Measurements from ENCODE around the gene SLC25A1.

Gene SLC25A1

DNA sequence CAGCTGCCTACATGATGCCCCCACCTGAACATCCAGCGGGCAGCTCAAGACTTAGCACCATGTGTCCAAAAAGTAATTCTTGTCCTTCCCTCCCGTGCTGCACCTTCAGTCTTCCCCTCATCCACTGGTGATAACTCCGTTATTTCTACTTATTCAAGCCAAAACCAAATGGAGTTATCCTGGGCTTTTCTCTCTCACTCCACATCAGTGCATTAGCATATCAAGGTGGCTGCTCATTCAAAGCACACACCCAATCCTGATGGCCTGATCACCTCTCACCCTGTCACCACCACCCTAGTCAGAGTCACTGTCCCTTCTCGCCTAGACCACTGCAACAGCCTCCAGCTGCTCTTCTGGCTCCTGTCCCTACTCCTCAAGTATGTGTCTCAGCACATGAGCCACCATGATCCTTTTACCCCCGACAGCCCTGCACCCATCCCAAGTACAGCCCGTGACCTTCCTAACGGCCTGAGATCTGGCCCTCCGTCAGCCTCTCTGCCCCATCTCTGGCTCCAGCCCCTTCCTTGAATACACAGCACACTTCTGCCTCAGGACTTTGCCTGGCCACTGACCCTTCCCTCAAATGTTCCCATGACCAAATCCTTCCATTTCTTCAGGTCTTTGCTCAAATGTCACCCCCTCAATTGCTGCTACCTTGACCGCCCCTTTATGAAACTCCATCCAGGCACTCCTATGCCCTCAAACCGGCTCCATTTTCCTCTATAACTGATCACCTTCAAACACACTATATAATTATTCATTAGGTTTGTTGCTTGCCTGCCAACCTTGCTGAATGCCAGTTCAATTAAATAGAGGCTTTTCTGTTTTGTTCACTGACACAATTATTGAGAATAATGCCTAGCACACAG is 19.7 kb upstream of the SLC25A1 start:
- H3K27ac ChIP-seq: no peak overlapping the region
- TF ChIP-seq, protein P1, sequence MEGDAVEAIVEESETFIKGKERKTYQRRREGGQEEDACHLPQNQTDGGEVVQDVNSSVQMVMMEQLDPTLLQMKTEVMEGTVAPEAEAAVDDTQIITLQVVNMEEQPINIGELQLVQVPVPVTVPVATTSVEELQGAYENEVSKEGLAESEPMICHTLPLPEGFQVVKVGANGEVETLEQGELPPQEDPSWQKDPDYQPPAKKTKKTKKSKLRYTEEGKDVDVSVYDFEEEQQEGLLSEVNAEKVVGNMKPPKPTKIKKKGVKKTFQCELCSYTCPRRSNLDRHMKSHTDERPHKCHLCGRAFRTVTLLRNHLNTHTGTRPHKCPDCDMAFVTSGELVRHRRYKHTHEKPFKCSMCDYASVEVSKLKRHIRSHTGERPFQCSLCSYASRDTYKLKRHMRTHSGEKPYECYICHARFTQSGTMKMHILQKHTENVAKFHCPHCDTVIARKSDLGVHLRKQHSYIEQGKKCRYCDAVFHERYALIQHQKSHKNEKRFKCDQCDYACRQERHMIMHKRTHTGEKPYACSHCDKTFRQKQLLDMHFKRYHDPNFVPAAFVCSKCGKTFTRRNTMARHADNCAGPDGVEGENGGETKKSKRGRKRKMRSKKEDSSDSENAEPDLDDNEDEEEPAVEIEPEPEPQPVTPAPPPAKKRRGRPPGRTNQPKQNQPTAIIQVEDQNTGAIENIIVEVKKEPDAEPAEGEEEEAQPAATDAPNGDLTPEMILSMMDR (IDR thresholded peaks at IDR 0.05): no peak
- no peak for TF ChIP-seq ZFX (IDR thresholded peaks at IDR 0.05; ENCODE audit: borderline replicate concordance)

DNA sequence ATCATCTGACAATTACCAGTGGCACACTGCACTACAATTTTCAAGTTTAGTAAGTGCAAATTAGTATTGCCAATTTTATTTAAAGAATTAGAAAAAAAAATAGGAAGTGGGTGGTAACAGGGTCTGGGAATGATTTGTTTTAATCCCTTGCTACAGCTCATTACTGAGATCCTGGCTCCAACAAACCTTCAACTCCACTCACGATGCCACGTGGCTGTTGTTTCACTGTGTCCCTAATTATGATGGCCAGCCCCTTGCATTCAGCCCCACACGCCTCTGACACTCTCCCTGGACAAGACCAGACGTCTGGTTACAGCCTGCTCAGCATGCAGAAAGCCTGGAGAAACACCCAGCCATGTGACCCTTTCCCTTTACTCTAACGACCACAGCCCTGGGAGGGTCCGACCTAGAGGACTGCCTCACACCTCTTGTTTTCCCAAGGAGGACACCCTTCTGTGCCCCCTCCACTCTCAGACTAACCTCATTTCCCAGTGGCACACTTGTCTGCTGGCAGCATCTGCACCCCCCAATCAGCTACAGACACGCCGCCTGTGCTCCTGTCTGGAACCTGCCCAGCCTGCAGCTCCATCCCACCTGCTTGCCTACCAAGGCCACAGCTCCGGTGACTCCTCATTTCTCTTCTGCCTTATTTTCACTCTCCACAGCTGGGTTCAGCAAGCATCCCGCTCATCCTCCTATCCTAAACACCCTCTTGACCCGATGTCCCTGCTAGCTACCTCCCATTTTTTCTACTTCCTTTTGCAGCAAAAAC is 18.5 kb upstream of the SLC25A1 start:
- TF ChIP-seq, protein P1 (IDR thresholded peaks at IDR 0.05): no peak
- TF ChIP-seq ZFX (IDR thresholded peaks at IDR 0.05; ENCODE audit: borderline replicate concordance): no peak
- H3K27ac ChIP-seq: no peak overlapping the region

DNA sequence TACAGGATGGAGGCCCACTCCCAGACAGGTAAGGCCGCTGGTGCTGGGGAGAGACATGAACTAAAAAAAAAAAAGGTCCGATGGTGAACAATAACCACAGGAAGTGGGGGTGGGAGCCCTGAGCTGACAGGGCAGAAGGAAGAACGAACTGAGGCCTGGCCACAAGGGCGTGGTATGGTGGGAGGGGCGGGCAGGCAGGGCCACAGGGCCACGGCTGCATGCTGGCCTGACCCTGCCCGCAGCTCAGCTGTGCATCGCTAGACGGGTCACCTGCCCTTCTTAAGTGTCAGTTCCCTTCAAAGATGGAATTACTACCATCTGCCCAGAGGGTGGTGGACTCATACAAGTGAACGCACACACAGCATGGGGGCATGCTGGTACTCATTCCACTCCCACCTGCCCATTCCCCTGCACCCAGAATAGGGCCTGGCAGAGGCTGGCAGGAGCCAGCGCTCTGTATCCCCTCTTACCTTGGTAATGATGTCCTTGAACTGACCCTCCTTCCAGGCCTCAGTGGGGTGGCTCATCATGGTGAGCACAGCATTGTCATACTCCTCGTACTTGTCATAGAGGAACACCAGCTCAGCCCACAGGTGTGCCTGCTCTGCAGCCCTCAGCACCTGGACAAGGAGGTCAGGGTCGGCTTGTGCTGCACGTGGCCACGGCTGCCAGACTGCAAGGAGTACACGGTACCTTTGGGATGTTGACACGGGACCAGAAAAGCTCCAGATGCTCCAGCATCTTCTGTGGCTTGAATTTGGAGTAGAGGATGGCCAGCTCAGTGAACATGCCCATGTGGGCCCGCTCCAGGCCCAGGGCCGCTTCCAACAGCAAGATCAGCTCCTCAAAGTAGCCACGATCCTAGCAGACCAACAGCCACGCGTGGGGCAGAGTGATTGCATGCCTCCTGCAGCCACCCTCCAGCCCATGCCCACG is 17.5 kb upstream of the SLC25A1 start:
- TF ChIP-seq ZFX (IDR thresholded peaks at IDR 0.05; ENCODE audit: borderline replicate concordance): no peak
- TF ChIP-seq, protein P1 (IDR thresholded peaks at IDR 0.05): no peak
- H3K27ac ChIP-seq: no peak overlapping the region

DNA sequence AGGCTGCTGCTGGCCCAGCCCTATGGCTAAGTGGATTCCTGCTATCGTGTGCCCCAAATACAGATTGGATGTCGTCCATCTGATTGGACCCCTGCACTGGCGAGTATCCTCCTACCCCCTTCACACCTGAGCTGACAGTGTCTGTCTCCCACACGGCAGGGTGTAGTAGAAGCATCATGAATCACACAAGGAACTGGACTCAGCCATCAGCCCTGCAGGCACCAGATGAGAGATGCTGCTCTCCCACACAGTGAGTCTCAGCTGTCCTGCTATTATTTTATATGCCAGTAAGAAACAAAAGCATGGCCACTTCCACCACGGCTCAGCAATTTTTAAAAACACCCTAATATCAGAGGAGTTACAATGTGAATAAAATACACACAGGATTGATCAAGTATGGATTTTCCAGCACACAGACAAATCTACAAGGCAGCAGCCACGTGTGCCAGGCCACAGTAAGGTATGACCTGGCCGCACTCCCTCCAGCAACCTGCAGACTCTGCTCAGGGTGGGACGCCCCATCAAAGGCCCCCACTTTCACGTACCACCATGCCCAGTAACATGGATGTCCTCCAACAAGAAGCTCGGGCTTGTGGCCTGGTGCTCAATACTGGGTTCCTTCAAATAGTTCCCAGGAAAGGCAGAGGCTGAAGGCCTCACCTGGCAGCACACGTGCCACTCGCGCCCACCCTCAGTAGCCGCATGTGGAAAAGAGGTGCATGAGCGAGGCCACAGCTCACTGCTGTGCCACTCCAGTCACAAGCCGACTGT is 16.4 kb upstream of the SLC25A1 start:
- no peak overlapping the region for H3K27ac ChIP-seq
- TF ChIP-seq, protein P1 (IDR thresholded peaks at IDR 0.05): no peak
- TF ChIP-seq ZFX (IDR thresholded peaks at IDR 0.05; ENCODE audit: borderline replicate concordance): no peak

DNA sequence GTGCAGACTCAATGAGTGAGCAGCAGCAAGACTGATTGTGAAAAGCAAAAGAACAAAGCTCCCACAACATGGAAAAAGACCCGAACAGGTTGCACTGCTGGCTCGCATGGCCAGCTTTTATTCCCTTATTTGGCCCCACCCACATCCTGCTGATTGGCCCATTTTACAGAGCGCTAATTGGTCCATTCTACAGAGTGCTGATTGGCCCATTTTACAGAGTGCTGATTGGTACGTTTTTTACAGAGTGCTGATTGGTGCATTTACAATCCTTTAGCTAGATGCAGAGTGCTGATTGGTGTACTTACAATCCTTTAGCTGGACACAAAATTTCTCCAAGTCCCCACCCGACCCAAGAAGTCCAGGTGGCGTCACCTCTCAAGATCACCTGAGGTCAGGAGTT is 15.3 kb upstream of the SLC25A1 start:
- TF ChIP-seq ZFX (IDR thresholded peaks at IDR 0.05; ENCODE audit: borderline replicate concordance): no peak
- TF ChIP-seq, protein P1 (IDR thresholded peaks at IDR 0.05): no peak
- no peak overlapping the region for H3K27ac ChIP-seq
